HepG2 (cell line): ENCODE results near the gene FAM228A. TPM values are rescaled to one million over a fixed set of nuclear protein-coding genes. Genes with fewer than 3 reads are reported as not detected.

Experiments
- DNMT1 ChIP-seq: sonication (generic); formaldehyde crosslinking; IDR thresholded peaks from 2 replicates; pipeline ENCODE4 v1.5.1; 2020; ENCODE audit warnings: mild to moderate bottlenecking, missing genetic modification reagents
- DR1 ChIP-seq: sonication (generic); formaldehyde crosslinking; IDR thresholded peaks from 2 replicates; pipeline ENCODE4 v1.8.0; 2021; ENCODE audit warnings: mild to moderate bottlenecking, missing genetic modification reagents, inconsistent platforms
- HDAC2 ChIP-seq: sonication (generic); formaldehyde crosslinking; IDR thresholded peaks from 2 replicates; pipeline ENCODE4 v1.4.0; 2020; ENCODE audit warnings: missing genetic modification reagents
- REPIN1 ChIP-seq: sonication (generic); formaldehyde crosslinking; IDR thresholded peaks from 2 replicates; pipeline ENCODE4 v1.8.0; 2022; ENCODE audit warnings: missing genetic modification reagents, low read depth, mild to moderate bottlenecking, borderline replicate concordance
- SOX5 ChIP-seq: IDR thresholded peaks from 2 replicates; pipeline ENCODE4 v1.6.1; 2016; ENCODE audit warnings: borderline replicate concordance
- TBX3 ChIP-seq: fragments of 450-650 bp; IDR thresholded peaks from 2 replicates; pipeline ENCODE4 v1.6.1; 2017; ENCODE audit warnings: antibody characterized with exemption, mild to moderate bottlenecking, inconsistent platforms, borderline replicate concordance
- TCF7 ChIP-seq: sonication (generic); IDR thresholded peaks from 2 replicates; pipeline ENCODE4 v1.6.1; 2016; ENCODE audit warnings: antibody characterized with exemption, low read depth
- ZBTB7B ChIP-seq: sonication (generic); formaldehyde crosslinking; IDR thresholded peaks from 2 replicates; pipeline ENCODE4 v1.4.0; 2020; ENCODE audit warnings: missing genetic modification reagents
- ZFP36L1 ChIP-seq: sonication (generic); formaldehyde crosslinking; IDR thresholded peaks from 2 replicates; pipeline ENCODE4 v1.8.0; 2022; ENCODE audit warnings: mild to moderate bottlenecking, missing genetic modification reagents, moderate library complexity
- ZNF282 ChIP-seq: fragments of 450-650 bp; IDR thresholded peaks from 2 replicates; pipeline ENCODE4 v1.6.1; 2018; ENCODE audit not compliant: partially characterized antibody
- ZNF589 ChIP-seq: sonication (generic); formaldehyde crosslinking; conservative IDR thresholded peaks from 2 replicates; pipeline ENCODE4 v1.8.0; 2022; ENCODE audit warnings: mild to moderate bottlenecking, moderate library complexity, missing genetic modification reagents
- polyA plus RNA-seq, 8 experiments: library from polyadenylated mRNA; depleted of rRNA in 3 of 8; stranded (reverse) in 7 of 8; unstranded in 1 of 8; fragments of >200 nt; fragmentation: Illumina TruSeq in 4 of 8; extraction: Trizol in 4 of 8; gene quantifications; 2 replicates each; pipeline versions ENCODE4 v1.2.1 to v1.2.3, GENCODE V29; 2011 to 2016; ENCODE audit warnings: low read depth in 4 of 8, missing spikeins in 1 of 8, mixed read lengths in 1 of 8; ENCODE audit not compliant: insufficient read depth in 1 of 8
- total RNA-seq, 5 experiments: library from RNA; depleted of rRNA; stranded (reverse); fragments of >200 nt; fragmentation: Illumina TruSeq; extraction: Trizol; gene quantifications; 2 replicates each; pipeline ENCODE4 v1.2.3, GENCODE V29; 2016; ENCODE audit warnings: low read depth in 1 of 5
- TF ChIP-seq, protein P1 (sequence below): sonication (generic); formaldehyde crosslinking; IDR thresholded peaks from 2 replicates; pipeline ENCODE4 v1.4.0; 2020; ENCODE audit warnings: missing genetic modification reagents
- TF ChIP-seq, protein P2 (sequence below): IDR thresholded peaks from 2 replicates; pipeline ENCODE4 v1.6.1; 2018; ENCODE audit warnings: missing genetic modification reagents
- TF ChIP-seq, protein P3 (sequence below): IDR thresholded peaks from 2 replicates; pipeline ENCODE4 v1.4.0; 2020; ENCODE audit warnings: mild to moderate bottlenecking, missing genetic modification reagents

FAM228A gene
- total and polyA plus RNA-seq, 2 of the 13 experiments (the other 11 are each of a cell fraction or from before 2014, with no cell fraction given) = not detected

DNA sequence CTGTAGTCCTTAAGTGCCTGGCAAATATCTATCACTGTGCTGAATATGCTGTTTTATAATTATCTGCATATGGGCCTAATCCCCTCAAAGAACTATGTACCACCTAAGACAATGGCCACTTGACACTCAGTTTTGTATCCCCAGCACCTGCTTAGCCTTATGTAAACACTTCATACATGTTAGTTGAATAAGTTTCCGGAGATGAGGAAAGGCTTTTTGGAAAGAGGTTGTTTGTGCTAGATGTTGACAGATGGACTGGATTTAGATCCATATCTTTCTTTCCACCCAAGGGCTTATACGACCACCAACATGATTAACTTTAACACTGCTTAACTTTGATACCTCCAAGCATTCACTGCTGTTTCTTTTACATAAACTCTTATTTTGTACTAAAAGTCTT, 63.3 kb downstream of the FAM228A start (continued):
- TF ChIP-seq, protein P1, sequence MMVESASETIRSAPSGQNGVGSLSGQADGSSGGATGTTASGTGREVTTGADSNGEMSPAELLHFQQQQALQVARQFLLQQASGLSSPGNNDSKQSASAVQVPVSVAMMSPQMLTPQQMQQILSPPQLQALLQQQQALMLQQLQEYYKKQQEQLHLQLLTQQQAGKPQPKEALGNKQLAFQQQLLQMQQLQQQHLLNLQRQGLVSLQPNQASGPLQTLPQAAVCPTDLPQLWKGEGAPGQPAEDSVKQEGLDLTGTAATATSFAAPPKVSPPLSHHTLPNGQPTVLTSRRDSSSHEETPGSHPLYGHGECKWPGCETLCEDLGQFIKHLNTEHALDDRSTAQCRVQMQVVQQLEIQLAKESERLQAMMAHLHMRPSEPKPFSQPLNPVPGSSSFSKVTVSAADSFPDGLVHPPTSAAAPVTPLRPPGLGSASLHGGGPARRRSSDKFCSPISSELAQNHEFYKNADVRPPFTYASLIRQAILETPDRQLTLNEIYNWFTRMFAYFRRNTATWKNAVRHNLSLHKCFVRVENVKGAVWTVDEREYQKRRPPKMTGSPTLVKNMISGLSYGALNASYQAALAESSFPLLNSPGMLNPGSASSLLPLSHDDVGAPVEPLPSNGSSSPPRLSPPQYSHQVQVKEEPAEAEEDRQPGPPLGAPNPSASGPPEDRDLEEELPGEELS = peak; percentile 60
- TF ChIP-seq ZFP36L1 (no peak), SOX5 (CRISPR knock-in tag) (peak; percentile 98), ZNF589 (CRISPR knock-in tag) (no peak), DR1 (CRISPR knock-in tag) (no peak), TBX3 (peak; percentile 25; the same call in 1 of the 2 replicates), ZNF282 (no peak), TCF7 (peak; percentile 50; the same call in 1 of the 2 replicates), HDAC2 (CRISPR knock-in tag) (peak; percentile 55; the same call in 1 of the 2 replicates), ZBTB7B (0 out of 2 replicates have a peak, but pooled peaks have one; percentile 45), DNMT1 (no peak), REPIN1 (CRISPR knock-in tag) (no peak)
- TF ChIP-seq, protein P2, sequence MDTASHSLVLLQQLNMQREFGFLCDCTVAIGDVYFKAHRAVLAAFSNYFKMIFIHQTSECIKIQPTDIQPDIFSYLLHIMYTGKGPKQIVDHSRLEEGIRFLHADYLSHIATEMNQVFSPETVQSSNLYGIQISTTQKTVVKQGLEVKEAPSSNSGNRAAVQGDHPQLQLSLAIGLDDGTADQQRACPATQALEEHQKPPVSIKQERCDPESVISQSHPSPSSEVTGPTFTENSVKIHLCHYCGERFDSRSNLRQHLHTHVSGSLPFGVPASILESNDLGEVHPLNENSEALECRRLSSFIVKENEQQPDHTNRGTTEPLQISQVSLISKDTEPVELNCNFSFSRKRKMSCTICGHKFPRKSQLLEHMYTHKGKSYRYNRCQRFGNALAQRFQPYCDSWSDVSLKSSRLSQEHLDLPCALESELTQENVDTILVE (CRISPR knock-in tag) = no peak
- TF ChIP-seq, protein P3, sequence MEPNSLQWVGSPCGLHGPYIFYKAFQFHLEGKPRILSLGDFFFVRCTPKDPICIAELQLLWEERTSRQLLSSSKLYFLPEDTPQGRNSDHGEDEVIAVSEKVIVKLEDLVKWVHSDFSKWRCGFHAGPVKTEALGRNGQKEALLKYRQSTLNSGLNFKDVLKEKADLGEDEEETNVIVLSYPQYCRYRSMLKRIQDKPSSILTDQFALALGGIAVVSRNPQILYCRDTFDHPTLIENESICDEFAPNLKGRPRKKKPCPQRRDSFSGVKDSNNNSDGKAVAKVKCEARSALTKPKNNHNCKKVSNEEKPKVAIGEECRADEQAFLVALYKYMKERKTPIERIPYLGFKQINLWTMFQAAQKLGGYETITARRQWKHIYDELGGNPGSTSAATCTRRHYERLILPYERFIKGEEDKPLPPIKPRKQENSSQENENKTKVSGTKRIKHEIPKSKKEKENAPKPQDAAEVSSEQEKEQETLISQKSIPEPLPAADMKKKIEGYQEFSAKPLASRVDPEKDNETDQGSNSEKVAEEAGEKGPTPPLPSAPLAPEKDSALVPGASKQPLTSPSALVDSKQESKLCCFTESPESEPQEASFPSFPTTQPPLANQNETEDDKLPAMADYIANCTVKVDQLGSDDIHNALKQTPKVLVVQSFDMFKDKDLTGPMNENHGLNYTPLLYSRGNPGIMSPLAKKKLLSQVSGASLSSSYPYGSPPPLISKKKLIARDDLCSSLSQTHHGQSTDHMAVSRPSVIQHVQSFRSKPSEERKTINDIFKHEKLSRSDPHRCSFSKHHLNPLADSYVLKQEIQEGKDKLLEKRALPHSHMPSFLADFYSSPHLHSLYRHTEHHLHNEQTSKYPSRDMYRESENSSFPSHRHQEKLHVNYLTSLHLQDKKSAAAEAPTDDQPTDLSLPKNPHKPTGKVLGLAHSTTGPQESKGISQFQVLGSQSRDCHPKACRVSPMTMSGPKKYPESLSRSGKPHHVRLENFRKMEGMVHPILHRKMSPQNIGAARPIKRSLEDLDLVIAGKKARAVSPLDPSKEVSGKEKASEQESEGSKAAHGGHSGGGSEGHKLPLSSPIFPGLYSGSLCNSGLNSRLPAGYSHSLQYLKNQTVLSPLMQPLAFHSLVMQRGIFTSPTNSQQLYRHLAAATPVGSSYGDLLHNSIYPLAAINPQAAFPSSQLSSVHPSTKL (CRISPR knock-in tag) = peak; percentile 69
